Esophagus squamous epithelium (tissue), 4 donors: ENCODE data around the gene SALL4.
"Not testable (repeated sequence)": the region's sequence is repeated elsewhere in the genome, so short reads cannot be mapped to it uniquely, and the experiment has no call there.

Experiments used
- CTCF ChIP-seq, 6 experiments: fragments of 450-650 bp in 4 of 6; fragments of 200-600 bp in 2 of 6; sonication (generic) in 2 of 6; IDR thresholded peaks; one replicate each; pipeline ENCODE4 v1.5.1; 2016 to 2019; ENCODE audit warnings: antibody characterized with exemption in 6 of 6, mild to moderate bottlenecking in 4 of 6, moderate library complexity in 4 of 6
- POLR2A ChIP-seq, 4 donors: fragments of 450-650 bp; IDR thresholded peaks; one replicate each; pipeline ENCODE4 v1.6.1; 2017; ENCODE audit warnings: antibody characterized with exemption in 4 of 4, mild to moderate bottlenecking in 4 of 4, moderate library complexity in 3 of 4

DNA sequence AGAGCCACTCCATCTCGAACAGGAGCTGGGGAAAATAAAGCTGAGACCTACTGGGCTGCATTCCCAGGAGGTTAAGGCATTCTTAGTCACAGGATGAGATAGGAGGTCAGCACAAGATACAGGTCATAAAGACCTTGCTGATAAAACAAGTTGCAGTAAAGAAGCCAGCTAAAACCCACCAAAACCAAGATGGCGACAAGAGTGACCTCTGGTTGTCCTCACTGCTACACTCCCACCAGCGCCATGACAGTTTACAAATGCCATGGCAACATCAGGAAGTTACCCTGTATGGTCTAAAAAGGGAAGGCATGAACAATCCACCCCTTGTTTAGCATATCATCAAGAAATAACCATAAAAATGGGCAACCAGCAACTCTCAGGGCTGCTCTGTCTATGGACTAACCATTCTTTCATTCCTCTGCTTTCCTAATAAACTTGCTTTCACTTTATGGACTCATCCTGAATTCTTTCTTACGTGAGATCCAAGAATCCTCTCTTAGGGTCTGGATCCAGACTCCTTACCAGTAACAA, 24.0 kb downstream of the SALL4 start:
- not testable (repeated sequence) for TF ChIP-seq POLR2A, CTCF (IDR thresholded peaks at IDR 0.05)
